ENCODE data around the gene ENPEP. TPM values are rescaled to one million over a fixed set of nuclear protein-coding genes. Genes with fewer than 3 reads are reported as not detected.

Gene ENPEP
- total RNA-seq, 1 experiment from 2014 or later = 0.33 TPM

DNA sequence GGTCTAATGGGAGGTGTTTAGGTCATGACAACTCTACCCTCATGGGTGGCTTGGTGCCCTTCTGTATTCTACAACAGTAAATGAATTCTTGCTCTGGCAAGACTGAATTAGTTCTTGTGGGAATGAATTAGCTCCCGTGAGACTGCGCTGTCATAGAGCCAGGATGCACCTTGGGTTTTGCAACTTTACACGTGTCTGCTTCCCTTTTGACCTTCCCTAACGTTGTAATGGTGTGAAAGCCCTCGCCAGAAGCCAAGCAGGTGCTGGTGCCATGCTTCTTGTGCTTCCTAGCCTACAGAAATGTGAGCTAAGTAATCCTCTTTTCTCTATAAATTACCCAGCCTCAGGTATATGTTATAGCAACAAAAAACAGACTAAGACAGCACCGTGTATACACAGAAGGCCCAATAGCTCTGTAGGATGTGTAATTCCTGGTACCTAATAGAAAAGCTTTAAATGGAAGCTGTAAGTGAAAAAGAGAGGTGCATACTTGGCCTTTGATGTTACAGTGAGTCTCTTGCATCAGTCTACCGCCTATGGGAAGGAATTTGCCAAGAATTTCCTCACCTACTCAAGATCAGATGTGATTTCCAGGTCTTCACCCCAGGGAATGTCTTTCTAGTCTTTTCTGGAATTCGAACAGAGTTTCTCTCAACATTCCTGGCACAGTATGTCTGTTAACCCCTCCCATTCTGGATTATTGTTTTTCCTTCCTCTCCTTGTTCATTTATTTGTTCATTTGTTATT, 3.2 kb upstream of the ENPEP start:
- H3K4me1 Mint-ChIP-seq = peaks cover 37% of the 10 kb centered on the region
- H3K27ac Mint-ChIP-seq = peak overlapping the region; percentile 79
- H3K9me3 Mint-ChIP-seq = peaks cover 16% of the 10 kb centered on the region
- ChIA-PET POLR2A (interaction anchor here (0.7 kb wide), 1 partner anchor 250 kb away, joined by 3 read pairs; no protein-coding TSS in a partner anchor), CTCF (interaction anchor here (1.3 kb wide), 1 partner anchor 128 kb away, joined by 6 read pairs; no protein-coding TSS in a partner anchor)
- H3K4me3 Mint-ChIP-seq = no peak overlapping the region
- peaks cover 9% of the 10 kb centered on the region; the same call in 1 of the 2 replicates for H3K27me3 Mint-ChIP-seq (ENCODE audit: low read depth)
- TF ChIP-seq MYBL2 (CRISPR knock-in tag; IDR thresholded peaks at IDR 0.05) (no peak), CREB1 (CRISPR knock-in tag; IDR thresholded peaks at IDR 0.05) (no peak), ZNF423 (CRISPR knock-in tag; IDR thresholded peaks at IDR 0.05) (0 out of 2 replicates have a peak, but pooled peaks have one; percentile 26), ZNF671 (CRISPR knock-in tag; IDR thresholded peaks at IDR 0.05) (no peak), TEAD4 (CRISPR knock-in tag; IDR thresholded peaks at IDR 0.05) (peak; percentile 80; the same call in 1 of the 2 replicates), ELF4 (CRISPR knock-in tag; IDR thresholded peaks at IDR 0.05; ENCODE audit: low read depth) (no peak), IRF2 (CRISPR knock-in tag; IDR thresholded peaks at IDR 0.05; ENCODE audit: borderline replicate concordance, low read depth) (no peak), ZNF263 (CRISPR knock-in tag; IDR thresholded peaks at IDR 0.05; ENCODE audit: low read depth) (no peak), KAT7 (CRISPR knock-in tag; IDR thresholded peaks at IDR 0.05; ENCODE audit: borderline replicate concordance) (no peak), TEAD1 (CRISPR knock-in tag; IDR thresholded peaks at IDR 0.05) (peak; percentile 77; the same call in 1 of the 2 replicates)
- TF ChIP-seq, protein P1, sequence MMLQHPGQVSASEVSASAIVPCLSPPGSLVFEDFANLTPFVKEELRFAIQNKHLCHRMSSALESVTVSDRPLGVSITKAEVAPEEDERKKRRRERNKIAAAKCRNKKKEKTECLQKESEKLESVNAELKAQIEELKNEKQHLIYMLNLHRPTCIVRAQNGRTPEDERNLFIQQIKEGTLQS (CRISPR knock-in tag; conservative IDR thresholded peaks at IDR 0.05) = no peak
- TF ChIP-seq, protein P2, sequence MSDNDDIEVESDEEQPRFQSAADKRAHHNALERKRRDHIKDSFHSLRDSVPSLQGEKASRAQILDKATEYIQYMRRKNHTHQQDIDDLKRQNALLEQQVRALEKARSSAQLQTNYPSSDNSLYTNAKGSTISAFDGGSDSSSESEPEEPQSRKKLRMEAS (CRISPR knock-in tag; IDR thresholded peaks at IDR 0.05) = peak; percentile 53; the same call in 1 of the 2 replicates
- TF ChIP-seq, protein P3, sequence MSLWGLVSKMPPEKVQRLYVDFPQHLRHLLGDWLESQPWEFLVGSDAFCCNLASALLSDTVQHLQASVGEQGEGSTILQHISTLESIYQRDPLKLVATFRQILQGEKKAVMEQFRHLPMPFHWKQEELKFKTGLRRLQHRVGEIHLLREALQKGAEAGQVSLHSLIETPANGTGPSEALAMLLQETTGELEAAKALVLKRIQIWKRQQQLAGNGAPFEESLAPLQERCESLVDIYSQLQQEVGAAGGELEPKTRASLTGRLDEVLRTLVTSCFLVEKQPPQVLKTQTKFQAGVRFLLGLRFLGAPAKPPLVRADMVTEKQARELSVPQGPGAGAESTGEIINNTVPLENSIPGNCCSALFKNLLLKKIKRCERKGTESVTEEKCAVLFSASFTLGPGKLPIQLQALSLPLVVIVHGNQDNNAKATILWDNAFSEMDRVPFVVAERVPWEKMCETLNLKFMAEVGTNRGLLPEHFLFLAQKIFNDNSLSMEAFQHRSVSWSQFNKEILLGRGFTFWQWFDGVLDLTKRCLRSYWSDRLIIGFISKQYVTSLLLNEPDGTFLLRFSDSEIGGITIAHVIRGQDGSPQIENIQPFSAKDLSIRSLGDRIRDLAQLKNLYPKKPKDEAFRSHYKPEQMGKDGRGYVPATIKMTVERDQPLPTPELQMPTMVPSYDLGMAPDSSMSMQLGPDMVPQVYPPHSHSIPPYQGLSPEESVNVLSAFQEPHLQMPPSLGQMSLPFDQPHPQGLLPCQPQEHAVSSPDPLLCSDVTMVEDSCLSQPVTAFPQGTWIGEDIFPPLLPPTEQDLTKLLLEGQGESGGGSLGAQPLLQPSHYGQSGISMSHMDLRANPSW (CRISPR knock-in tag; conservative IDR thresholded peaks at IDR 0.05; ENCODE audit: low read depth) = no peak
- TF ChIP-seq, protein P4, sequence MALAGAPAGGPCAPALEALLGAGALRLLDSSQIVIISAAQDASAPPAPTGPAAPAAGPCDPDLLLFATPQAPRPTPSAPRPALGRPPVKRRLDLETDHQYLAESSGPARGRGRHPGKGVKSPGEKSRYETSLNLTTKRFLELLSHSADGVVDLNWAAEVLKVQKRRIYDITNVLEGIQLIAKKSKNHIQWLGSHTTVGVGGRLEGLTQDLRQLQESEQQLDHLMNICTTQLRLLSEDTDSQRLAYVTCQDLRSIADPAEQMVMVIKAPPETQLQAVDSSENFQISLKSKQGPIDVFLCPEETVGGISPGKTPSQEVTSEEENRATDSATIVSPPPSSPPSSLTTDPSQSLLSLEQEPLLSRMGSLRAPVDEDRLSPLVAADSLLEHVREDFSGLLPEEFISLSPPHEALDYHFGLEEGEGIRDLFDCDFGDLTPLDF (CRISPR knock-in tag; IDR thresholded peaks at IDR 0.05) = no peak
- TF ChIP-seq, protein P5, sequence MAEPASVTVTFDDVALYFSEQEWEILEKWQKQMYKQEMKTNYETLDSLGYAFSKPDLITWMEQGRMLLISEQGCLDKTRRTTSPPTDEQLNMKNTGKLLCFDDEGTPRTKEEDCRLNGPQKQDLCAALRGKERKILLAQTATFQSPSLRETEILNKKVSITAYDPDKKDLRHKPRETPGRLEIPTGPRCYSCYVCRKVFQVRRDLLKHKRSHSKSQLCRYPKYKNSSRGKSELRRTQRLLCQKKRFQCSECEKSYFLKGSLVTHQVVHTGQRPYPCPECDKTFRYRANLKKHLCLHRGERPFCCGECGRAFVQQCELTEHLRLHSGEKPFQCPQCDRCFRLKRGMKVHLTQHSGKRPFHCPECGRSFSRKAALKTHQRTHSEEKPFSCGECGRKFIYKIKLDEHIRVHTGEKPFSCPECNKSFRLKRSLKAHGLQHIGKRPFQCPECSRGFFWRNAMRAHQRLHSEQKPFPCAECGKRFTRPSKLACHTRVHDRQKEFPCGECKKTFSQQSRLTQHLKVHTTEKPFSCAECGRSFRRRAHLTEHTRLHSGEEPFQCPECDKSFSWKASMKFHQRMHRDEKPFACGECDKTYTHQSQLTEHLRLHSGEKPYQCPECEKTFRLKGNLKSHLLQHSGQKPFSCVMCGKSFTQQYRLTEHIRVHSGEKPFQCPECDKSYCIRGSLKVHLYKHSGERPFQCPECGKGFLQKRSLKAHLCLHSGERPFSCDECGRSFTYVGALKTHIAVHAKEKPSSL (CRISPR knock-in tag; conservative IDR thresholded peaks at IDR 0.05) = no peak
- H3K36me3 Mint-ChIP-seq = peaks cover 14% of the 10 kb centered on the region
- DNase-seq (ENCODE audit: low spot score) (no peak), ATAC-seq (peak; percentile 78)

DNA sequence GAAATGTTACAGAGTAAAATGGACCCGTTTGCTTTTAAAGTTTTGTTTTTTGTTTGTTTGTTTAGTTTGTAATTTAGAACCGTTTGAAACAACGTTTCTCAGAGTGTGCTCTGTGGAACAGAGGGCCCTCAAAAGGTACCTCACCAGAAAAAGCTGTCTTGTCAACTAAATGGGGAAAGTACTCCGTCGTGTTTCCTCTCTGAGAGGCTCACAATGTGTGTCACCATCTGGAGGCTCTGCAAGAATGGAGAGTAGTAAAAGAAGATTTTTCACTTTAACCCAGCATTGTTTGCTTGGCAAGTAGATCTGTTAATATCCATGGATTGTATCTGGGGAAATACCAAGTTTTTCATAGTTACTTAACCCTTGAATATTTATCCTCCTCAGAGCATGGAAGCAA, 1.5 kb upstream of the ENPEP start:
- TF ChIP-seq, protein P6, sequence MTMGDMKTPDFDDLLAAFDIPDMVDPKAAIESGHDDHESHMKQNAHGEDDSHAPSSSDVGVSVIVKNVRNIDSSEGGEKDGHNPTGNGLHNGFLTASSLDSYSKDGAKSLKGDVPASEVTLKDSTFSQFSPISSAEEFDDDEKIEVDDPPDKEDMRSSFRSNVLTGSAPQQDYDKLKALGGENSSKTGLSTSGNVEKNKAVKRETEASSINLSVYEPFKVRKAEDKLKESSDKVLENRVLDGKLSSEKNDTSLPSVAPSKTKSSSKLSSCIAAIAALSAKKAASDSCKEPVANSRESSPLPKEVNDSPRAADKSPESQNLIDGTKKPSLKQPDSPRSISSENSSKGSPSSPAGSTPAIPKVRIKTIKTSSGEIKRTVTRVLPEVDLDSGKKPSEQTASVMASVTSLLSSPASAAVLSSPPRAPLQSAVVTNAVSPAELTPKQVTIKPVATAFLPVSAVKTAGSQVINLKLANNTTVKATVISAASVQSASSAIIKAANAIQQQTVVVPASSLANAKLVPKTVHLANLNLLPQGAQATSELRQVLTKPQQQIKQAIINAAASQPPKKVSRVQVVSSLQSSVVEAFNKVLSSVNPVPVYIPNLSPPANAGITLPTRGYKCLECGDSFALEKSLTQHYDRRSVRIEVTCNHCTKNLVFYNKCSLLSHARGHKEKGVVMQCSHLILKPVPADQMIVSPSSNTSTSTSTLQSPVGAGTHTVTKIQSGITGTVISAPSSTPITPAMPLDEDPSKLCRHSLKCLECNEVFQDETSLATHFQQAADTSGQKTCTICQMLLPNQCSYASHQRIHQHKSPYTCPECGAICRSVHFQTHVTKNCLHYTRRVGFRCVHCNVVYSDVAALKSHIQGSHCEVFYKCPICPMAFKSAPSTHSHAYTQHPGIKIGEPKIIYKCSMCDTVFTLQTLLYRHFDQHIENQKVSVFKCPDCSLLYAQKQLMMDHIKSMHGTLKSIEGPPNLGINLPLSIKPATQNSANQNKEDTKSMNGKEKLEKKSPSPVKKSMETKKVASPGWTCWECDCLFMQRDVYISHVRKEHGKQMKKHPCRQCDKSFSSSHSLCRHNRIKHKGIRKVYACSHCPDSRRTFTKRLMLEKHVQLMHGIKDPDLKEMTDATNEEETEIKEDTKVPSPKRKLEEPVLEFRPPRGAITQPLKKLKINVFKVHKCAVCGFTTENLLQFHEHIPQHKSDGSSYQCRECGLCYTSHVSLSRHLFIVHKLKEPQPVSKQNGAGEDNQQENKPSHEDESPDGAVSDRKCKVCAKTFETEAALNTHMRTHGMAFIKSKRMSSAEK (CRISPR knock-in tag; IDR thresholded peaks at IDR 0.05; ENCODE audit: borderline replicate concordance) = no peak
- TF ChIP-seq ZNF263 (CRISPR knock-in tag; IDR thresholded peaks at IDR 0.05; ENCODE audit: low read depth) = no peak
- TF ChIP-seq, protein P7, sequence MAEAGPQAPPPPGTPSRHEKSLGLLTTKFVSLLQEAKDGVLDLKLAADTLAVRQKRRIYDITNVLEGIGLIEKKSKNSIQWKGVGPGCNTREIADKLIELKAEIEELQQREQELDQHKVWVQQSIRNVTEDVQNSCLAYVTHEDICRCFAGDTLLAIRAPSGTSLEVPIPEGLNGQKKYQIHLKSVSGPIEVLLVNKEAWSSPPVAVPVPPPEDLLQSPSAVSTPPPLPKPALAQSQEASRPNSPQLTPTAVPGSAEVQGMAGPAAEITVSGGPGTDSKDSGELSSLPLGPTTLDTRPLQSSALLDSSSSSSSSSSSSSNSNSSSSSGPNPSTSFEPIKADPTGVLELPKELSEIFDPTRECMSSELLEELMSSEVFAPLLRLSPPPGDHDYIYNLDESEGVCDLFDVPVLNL (CRISPR knock-in tag; IDR thresholded peaks at IDR 0.05; ENCODE audit: borderline replicate concordance, low read depth) = no peak
- TF ChIP-seq, protein P5 (CRISPR knock-in tag; conservative IDR thresholded peaks at IDR 0.05) = no peak
- Mint-ChIP-seq H3K27me3 (ENCODE audit: low read depth) (peaks cover 6% of the 10 kb centered on the region; the same call in 1 of the 2 replicates), H3K9me3 (peaks cover 4% of the 10 kb centered on the region), H3K4me3 (no peak overlapping the region), H3K4me1 (peaks cover 37% of the 10 kb centered on the region), H3K27ac (peak overlapping the region; percentile 2; the same call in 1 of the 2 replicates), H3K36me3 (peaks cover 3% of the 10 kb centered on the region)
- ATAC-seq (no peak), DNase-seq (ENCODE audit: low spot score) (no peak)
- CTCF ChIA-PET = no interaction called here
- POLR2A ChIA-PET = no interaction called here

Data from WTC11 (cell line).